Measurements from ENCODE around the gene SKAP2.

Gene SKAP2

DNA sequence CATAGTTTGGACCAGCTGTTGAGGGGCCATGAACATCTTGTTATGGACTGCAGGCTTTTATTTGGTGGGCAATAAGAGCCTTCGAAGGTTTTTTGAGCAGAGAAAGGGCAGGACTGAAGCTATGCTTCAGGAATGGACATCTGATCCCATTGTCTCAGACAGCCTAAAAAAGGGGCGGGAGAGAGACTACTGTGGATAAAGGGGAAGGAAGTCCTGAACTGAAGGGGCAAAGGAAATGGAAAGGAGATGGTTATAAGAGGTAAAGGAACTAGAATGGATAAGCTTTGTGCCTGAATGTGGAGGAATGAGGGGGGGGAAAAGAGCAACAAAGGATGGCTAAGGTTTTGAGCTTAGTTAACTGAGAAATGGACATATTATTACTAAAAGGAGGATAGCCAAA, 172.5 kb downstream of the SKAP2 start:
- no peak for DNase-seq (ENCODE audit: low read depth)

DNA sequence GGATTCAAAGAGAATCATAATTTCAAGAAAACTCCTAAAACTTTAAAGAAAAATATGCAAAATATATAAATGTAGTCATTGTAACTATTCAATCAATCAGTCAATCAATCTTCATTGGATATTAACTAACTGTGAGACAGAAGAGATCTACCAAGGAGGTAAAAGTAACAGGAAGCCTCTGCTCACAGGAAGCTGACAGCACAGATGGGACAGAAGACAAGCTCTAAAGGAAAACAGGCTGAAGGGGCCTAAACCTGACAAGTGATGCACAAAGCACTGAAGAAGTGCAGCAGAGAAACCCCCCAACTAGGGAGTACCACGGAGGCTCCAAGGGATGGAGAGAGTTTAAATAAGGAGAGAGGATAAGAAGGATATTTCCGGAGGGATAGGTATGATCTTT, 173.0 kb downstream of the SKAP2 start:
- no peak for DNase-seq (ENCODE audit: low read depth)

DNA sequence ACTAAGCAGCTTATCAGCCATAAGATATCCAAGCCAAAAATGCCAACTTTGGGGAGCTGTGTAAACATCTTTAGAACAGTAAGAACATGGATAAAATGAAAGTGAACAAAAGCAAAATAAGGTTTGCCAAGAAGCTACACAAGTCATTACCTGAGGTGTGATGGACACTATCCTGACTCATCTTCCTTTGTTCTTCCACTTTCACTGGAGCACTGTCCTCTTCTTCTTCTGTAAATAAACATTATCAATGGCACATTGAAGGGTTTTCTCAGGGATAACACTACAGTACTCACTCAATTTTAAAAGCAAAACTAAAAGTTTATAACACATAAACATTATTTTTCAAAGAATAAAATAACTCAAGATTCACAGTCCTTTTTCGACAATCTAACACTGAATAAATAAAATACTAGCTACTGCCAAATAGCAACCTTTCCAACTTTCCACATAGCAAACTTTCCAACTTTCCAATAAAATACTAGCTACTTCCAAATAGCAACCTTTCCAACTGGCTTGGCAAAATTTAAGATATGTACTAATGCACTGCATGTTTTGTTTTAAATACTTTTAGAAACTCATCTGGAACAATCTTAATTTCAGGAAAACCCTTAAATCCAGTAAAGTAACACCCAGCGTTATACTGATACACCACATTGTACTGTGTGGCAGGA, 174.1 kb downstream of the SKAP2 start:
- no peak for DNase-seq (ENCODE audit: low read depth)

DNA sequence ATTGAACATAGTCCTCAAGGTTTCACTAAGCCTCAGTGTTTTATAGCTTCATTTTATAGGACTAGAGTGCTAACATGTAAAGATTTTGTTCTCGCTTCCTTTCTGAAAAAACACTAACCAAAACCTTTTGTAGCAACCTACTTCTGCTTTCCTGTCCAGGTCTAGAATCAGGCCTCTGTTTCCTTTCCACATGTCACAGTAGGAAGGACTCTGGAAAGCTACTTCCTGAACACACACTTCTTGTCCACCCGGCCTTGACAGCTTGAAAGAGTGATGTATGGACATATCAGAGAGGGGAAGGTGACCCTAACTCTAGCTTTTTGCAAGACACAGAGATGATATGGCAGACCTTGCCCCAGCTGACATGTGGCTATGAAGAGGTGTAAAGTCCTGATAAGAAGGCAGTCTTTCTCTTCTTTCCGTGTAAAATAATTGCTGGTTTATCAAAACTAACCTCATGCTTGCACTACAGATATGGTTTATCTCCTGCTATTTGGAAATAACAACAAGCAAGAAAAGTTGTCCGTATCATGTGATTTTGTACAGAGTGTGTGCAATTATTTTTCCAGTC, 175.4 kb downstream of the SKAP2 start:
- DNase-seq (ENCODE audit: low read depth) = no peak

GRCh38 chr7:26688388-26688787, 176.0 kb downstream of the SKAP2 start:
- DNase-seq (ENCODE audit: low read depth) = no peak

- no peak for DNase-seq (ENCODE audit: low read depth)
Observed at GRCh38 chr7:26687032-26687431, 177.4 kb downstream of the SKAP2 start.

GRCh38 chr7:26686448-26686981, 177.9 kb downstream of the SKAP2 start:
- DNase-seq (ENCODE audit: low read depth) = no peak

GRCh38 chr7:26685606-26686005, 178.8 kb downstream of the SKAP2 start:
- DNase-seq (ENCODE audit: low read depth) = no peak

DNA sequence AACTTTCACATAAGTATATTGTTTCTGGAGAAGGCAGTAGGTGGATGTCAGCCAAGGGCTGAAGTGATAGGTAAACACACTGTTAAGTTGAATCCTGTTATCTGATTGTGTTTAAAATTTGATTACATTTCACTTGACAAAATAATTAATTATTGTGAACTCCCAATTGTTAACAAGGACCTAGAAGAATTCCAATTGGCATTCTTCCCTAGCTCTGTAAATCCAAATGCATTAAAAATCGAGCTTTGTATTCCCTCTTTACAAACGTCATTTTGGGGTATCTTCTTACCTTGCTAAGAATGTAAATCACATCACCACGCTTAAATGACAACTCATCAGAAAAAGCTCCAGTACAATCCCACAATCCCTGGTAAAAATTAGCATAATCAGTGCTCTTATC, 179.9 kb downstream of the SKAP2 start:
- no peak for DNase-seq (ENCODE audit: low read depth)

DNA sequence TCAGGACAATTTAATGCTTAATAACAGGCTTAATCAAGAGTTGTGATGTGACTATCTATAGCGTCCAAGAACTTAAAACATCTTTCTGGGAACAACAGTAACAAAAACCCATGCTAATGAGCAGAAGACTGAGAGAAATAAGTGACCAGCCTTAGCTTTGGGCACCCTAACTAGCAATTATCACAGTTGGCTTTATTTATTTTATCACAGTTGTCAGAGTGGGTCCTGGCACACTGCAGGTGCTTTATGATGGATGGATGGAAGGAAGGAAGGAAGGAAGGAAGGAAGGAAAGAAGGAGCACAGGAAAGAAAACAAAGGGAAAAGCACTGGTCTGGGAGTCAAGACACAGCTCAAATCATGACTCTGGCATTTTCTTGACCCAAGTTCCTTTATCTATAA, 181.1 kb downstream of the SKAP2 start:
- no peak for DNase-seq (ENCODE audit: low read depth)

DNA sequence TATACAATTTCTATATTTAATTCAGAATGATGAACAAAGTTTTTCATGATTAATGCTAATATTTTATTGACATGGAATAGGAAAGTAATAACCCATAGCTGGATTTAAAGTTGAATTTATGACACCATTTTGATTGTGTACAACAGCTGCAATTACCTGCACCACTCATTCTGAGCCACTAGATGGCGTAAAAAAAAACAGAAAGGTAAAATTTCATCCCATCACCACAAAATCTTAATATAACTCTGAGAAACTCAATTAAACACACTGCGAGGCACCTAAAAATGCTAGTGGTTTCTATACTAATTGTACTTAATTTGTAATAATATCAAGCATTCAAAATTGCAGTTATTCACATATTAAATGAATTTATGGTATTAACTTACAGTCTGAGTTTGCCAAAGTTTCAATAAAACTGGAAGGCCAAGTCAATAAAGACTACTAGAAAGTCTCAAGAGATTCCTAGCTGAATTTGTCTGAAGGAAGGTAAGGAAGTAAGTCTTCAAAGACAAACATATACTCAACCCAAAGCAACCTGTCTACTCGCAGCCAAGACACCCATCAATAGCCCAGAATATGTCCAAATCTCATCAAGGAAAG, 182.5 kb downstream of the SKAP2 start:
- no peak for DNase-seq (ENCODE audit: low read depth)

DNA sequence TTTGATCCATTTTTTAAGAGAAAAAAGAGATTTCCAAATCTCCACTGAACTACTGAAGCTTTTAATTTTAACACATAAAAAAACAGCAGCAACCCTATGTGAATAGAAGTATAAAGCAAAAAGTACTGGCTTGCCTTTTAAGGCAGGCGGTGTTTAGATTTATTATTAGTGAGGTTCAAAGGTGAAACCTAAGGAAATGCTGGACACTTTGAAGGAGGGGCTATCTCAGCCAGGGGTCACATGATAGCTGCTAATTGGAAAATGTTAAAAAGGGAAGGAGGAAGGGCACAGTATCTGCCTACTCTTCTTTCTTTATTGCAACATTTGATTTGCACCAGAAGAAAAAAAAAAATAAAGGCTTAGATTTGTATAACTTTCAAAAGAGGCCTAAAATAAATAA, 183.8 kb downstream of the SKAP2 start:
- DNase-seq (ENCODE audit: low read depth) = no peak

DNA sequence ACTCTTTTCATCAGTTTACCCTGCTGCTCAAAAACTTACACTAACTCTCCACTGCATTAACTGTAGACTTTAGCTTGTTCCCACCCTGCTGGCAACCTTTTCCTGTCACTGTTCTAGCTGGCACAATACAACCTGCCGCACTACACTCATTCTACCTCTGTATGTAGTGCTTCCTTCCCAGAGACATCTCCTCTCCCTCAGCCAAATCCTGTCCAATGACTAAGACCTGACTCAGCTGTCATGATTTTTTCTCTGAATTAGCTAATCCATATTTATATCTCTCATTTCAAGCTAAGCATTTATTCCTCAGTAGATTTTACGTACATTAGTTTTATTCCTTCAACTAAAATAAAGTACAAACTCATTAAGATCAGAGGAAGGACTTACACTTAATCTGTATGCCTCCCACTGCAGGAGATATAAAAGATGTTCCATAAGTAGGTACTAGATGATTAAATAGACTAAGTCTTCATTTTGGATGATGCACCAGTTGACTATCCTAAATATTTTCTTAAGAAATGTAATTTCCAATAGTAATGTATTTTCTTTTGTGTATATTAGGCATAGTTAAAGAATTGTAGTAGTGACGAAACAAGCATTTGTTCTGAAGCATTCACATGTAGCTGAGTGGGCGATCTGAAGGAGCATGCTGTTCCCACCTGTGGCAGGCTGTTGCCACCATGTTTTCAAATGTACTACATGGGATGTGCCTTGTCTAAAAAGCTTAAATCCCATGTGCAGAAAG, 189.1 kb downstream of the SKAP2 start:
- DNase-seq (ENCODE audit: low read depth) = no peak

DNA sequence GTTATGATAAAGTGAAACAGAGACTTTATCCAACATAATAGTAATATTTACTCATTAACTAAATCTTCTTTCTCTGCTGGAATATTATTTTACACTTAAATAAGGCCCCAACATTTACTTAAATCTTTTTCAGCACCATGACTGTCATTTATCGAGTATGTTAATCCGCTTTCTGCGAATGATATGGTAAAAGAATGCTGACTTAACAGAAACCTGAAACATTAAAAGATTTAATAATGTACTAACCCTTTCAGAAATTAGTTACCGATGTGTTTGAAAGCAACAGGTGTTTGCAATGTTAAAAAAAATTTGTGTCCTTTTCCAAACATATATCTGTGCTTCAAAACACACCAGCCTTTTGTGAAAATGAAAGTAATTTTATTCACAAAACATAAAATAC, 190.5 kb downstream of the SKAP2 start:
- no peak for DNase-seq (ENCODE audit: low read depth)

GRCh38 chr7:26673271-26673670, 191.1 kb downstream of the SKAP2 start:
- no peak for DNase-seq (ENCODE audit: low read depth)

DNA sequence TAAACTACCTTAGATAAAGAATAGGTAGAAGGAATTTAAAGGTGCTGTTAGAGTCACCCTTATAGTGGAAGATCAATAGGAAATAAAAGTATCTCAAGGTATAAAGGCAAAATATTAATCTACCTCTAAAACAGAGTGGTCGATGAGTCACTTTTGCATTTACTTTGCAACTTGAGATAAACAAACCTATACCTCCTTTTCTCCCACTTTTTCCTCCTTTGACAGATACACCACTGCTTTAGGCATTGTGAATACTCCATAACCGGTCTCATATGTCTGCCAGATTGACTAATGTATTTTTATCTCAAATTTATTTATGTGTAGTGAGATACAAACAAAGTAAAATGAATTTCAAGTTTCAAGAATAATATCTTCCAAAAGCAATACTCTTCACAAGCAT, 193.5 kb downstream of the SKAP2 start:
- no peak for DNase-seq (ENCODE audit: low read depth)

DNA sequence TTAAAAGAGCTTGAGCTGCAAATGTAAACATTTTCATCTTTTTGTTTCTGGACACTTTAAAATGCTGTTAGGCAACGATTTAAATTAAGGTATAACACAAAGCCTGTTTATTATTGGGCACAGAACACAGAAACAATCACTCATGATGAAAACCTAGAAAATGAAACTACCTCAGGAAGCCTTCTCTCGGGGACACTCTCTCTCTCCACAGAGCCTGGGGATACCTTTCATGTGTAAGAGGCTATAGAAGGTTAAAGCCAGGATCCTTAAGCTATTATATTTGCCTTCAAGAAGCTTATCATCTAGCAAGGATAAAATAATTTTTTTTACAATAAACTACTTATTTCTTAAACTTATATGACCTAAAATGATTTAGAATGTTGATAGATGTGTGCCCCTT, 194.1 kb downstream of the SKAP2 start:
- no peak for DNase-seq (ENCODE audit: low read depth)

DNA sequence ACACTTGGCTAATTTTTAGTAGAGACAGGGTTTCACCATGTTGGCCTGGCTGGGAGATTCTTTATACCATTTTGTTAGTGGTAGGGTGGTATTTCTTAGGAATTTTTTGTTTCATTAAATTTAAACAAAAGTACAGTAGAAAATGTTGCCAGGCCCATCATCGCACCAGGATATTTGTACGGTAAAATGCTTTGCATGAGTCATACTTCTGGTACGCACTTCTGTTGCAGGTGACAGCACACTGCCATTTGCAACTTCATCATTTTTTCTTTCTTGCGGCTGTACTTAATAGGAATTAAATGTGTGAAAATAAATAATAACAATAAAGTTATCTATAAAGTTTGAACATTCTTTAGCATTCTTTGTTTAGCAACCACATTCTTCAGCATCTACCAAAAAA, 195.6 kb downstream of the SKAP2 start:
- no peak for DNase-seq (ENCODE audit: low read depth)

DNA sequence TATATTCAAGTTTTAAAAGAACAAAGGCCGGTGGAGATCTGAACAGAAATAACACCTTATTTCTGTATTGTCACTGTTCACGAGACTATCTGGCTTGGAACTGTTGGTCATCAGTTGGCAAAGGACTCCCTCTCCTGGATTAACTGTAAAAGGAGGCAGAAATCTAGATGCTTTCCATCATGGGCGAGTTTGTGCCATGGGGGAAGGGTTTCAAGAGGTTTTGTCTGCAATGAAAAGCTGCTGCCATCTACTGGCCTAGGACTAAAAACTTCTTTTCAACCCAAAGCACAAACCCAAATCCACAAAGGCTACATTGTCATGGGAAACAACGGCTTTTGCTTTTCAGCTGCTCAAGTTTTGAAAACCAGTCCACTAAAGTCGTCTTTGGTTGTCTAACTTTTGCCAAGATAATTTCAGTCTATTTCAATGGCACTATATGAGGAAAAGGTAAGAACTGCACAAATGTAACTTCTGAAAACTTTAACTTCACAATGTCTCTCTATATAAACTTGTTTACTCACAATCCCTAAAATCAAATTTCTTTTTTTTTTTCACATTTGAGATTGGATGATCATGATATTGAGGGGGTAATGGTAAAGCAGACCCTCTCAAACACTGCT, 196.8 kb downstream of the SKAP2 start:
- DNase-seq (ENCODE audit: low read depth) = peak; percentile 6

GRCh38 chr7:26664735-26665416, 199.5 kb downstream of the SKAP2 start:
- no peak for DNase-seq (ENCODE audit: low read depth)

GRCh38 chr7:26664274-26664673, 200.1 kb downstream of the SKAP2 start:
- DNase-seq (ENCODE audit: low read depth) = no peak

DNA sequence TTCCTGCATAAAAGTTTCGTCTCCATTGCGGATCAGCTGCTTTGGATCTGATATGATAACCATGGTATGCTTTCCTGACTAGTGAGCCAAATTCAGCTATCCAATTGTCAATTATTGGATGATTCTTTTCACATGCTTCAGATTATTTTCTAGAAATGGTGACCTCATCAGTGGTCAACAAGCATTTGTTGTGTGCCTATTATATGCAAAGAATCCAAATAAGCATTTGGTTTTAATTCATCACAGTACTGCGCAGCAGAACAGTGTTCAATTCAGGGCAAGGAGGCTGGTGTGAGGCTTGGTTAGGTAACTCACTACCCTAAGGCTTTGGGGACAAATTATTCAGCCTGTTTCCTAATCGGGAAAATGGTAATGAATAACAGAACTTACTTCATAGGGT, 200.5 kb downstream of the SKAP2 start:
- DNase-seq (ENCODE audit: low read depth) = no peak
